Measurements from ENCODE around the gene FGFBP1. TPM values are rescaled to one million over a fixed set of nuclear protein-coding genes. Genes with fewer than 3 reads are reported as not detected.
"Not testable (repeated sequence)": the region's sequence is repeated elsewhere in the genome, so short reads cannot be mapped to it uniquely, and the experiment has no call there.

FGFBP1 gene
- total RNA-seq, 1 donor from 2014 or later = not detected

DNA sequence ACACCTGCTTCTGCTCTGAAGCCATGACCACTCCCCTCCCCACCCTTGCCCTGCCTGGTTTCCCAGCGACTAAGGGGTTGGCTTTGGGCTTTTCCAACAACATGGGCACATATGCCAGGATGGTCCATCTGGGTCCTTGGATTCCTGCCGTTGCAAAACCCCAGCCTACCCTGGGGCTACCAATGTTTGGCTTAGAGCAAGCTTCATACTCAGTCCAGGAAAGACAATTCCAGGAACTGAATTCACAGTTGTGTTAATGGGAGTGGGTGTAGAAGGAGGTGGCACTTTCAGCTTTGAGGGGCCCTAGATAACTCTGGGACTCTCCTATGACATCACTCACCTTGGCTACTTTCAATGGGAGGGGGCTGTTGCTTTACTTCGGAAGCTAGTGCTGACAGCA is 9.0 kb downstream of the FGFBP1 start:
- H3K4me1 ChIP-seq (ENCODE audit: control insufficient read depth in 3 of 3, insufficient read depth in 3 of 3, low read length in 3 of 3) = no peaks in the 10 kb centered on the region
- H3K27ac ChIP-seq (ENCODE audit: low read depth, low read length) = no peak overlapping the region
- H3K9ac ChIP-seq (ENCODE audit: low read depth in 1 of 3, low read length in 3 of 3) = no peak overlapping the region
- peaks cover 0 to 9% (median 6%) of the 10 kb centered on the region in 3 donors for H3K27me3 ChIP-seq (ENCODE audit: control insufficient read depth in 3 of 3, insufficient read depth in 3 of 3, low read length in 3 of 3)
- H3K36me3 ChIP-seq (ENCODE audit: control insufficient read depth in 3 of 3, insufficient read depth in 3 of 3, low read length in 3 of 3) = no peaks in the 10 kb centered on the region
- no peaks in the 10 kb centered on the region for H3K9me3 ChIP-seq (ENCODE audit: control insufficient read depth in 3 of 3, low read length in 3 of 3)
- H3K4me3 ChIP-seq (ENCODE audit: low read length in 3 of 3) = no peak overlapping the region

DNA sequence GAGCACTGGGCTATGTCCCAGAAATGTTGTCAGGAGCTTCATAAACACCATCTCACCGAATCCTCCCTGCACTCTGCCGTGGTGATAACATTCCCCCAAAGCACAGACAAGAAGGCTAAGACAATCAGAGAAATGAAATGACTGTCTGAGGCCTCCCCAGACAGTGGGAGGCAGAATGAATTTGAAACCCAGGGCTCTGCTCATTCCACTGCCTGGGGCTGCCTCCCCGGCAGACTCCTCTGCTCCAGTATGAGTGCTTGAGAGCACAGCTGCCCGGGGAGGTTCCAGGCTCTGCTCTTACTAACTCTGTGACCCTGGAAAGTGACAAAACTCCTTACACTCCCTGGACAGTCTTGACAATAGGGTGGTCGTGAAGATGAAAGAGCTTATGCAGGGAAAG is 9.7 kb downstream of the FGFBP1 start:
- no peaks in the 10 kb centered on the region for H3K36me3 ChIP-seq (ENCODE audit: control insufficient read depth in 3 of 3, insufficient read depth in 3 of 3, low read length in 3 of 3)
- no peaks in the 10 kb centered on the region for H3K4me1 ChIP-seq (ENCODE audit: control insufficient read depth in 3 of 3, insufficient read depth in 3 of 3, low read length in 3 of 3)
- no peaks in the 10 kb centered on the region for H3K9me3 ChIP-seq (ENCODE audit: control insufficient read depth in 3 of 3, low read length in 3 of 3)
- H3K27me3 ChIP-seq (ENCODE audit: control insufficient read depth in 3 of 3, insufficient read depth in 3 of 3, low read length in 3 of 3) = peaks cover 0 to 7% (median 6%) of the 10 kb centered on the region in 3 donors
- H3K27ac ChIP-seq (ENCODE audit: low read depth, low read length) = no peak overlapping the region
- H3K9ac ChIP-seq (ENCODE audit: low read depth in 1 of 3, low read length in 3 of 3) = no peak overlapping the region
- H3K4me3 ChIP-seq (ENCODE audit: low read length in 3 of 3) = no peak overlapping the region

DNA sequence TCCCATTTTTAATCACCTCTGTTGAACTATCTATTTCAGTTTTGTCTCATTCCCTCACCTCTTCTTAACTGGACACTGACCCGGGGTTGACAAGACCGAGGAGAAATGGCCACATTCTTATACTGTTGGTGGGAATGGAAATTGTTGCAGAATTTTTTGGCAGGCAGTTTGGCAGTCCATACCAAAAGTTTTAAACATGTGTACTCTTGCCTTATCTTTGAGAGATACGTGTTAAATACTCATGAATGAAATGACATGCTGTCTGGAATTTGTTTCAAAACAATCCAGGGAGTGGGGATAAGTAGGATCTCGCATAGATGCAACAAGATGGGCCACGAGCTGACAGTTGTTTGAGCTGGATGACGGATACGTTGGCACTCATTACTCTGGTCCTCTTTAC is 12.1 kb downstream of the FGFBP1 start:
- no peaks in the 10 kb centered on the region for H3K9me3 ChIP-seq (ENCODE audit: control insufficient read depth in 3 of 3, low read length in 3 of 3)
- no peak overlapping the region for H3K9ac ChIP-seq (ENCODE audit: low read depth in 1 of 3, low read length in 3 of 3)

DNA sequence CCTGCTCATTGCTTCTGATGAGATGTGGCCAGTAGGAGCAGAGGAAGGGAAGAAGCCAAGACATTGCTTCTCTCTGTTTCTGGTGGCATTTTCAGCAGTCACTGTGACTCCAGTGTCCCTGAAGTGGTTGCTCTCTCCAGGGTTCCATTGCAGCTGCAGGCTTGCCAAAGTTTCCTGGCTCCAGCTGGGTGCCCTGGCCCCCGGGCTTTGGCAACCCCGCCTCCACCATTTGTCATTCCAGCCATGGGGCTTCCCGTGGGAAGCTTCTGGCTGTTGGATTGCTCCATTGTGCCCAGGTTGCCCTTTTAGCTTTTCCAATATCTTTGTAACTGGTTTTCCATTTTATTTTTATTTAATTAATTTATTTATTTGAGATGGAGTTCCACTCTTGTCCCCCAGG is 12.7 kb downstream of the FGFBP1 start:
- peaks cover 0 to 6% (median 6%) of the 10 kb centered on the region in 3 donors for H3K27me3 ChIP-seq (ENCODE audit: control insufficient read depth in 3 of 3, insufficient read depth in 3 of 3, low read length in 3 of 3)
- H3K4me1 ChIP-seq (ENCODE audit: control insufficient read depth in 3 of 3, insufficient read depth in 3 of 3, low read length in 3 of 3) = no peaks in the 10 kb centered on the region
- no peak overlapping the region for H3K4me3 ChIP-seq (ENCODE audit: low read length in 3 of 3)
- no peaks in the 10 kb centered on the region for H3K9me3 ChIP-seq (ENCODE audit: control insufficient read depth in 3 of 3, low read length in 3 of 3)
- no peaks in the 10 kb centered on the region for H3K36me3 ChIP-seq (ENCODE audit: control insufficient read depth in 3 of 3, insufficient read depth in 3 of 3, low read length in 3 of 3)
- no peak overlapping the region for H3K27ac ChIP-seq (ENCODE audit: low read depth, low read length)
- no peak overlapping the region for H3K9ac ChIP-seq (ENCODE audit: low read depth in 1 of 3, low read length in 3 of 3)

More for the DNA sequence above, 12.1 kb downstream of the FGFBP1 start:
- H3K36me3 ChIP-seq (ENCODE audit: control insufficient read depth in 3 of 3, insufficient read depth in 3 of 3, low read length in 3 of 3) = no peaks in the 10 kb centered on the region
- H3K27ac ChIP-seq (ENCODE audit: low read depth, low read length) = no peak overlapping the region
- H3K4me1 ChIP-seq (ENCODE audit: control insufficient read depth in 3 of 3, insufficient read depth in 3 of 3, low read length in 3 of 3) = no peaks in the 10 kb centered on the region
- H3K27me3 ChIP-seq (ENCODE audit: control insufficient read depth in 3 of 3, insufficient read depth in 3 of 3, low read length in 3 of 3) = peaks cover 0 to 6% (median 6%) of the 10 kb centered on the region in 3 donors
- no peak overlapping the region for H3K4me3 ChIP-seq (ENCODE audit: low read length in 3 of 3)

DNA sequence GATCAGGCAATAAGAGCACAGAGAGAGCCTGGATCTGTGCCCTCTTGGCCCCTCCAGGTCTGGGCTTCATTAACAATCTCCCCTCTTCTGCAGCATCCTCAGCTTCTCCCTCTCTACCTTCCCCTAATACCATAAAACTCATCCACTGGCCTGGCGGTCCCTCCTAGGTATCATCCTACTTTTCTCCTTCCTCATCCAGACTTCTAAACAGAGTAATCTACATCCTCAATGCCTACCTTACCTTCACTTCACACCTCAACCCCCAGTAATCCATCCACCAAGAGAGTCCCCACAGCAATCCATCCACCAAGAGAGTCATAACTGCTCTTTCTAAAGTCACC is 17.0 kb downstream of the FGFBP1 start:
- Histone ChIP-seq H3K9me3 (ENCODE audit: control insufficient read depth in 3 of 3, low read length in 3 of 3) (no peaks in the 10 kb centered on the region), H3K27ac (ENCODE audit: low read depth, low read length) (no peak overlapping the region), H3K4me1 (ENCODE audit: control insufficient read depth in 3 of 3, insufficient read depth in 3 of 3, low read length in 3 of 3) (no peaks in the 10 kb centered on the region), H3K4me3 (ENCODE audit: low read length in 3 of 3) (no peak overlapping the region), H3K36me3 (ENCODE audit: control insufficient read depth in 3 of 3, insufficient read depth in 3 of 3, low read length in 3 of 3) (no peaks in the 10 kb centered on the region), H3K27me3 (ENCODE audit: control insufficient read depth in 3 of 3, insufficient read depth in 3 of 3, low read length in 3 of 3) (no peaks in the 10 kb centered on the region), H3K9ac (ENCODE audit: low read depth in 1 of 3, low read length in 3 of 3) (no peak overlapping the region)

DNA sequence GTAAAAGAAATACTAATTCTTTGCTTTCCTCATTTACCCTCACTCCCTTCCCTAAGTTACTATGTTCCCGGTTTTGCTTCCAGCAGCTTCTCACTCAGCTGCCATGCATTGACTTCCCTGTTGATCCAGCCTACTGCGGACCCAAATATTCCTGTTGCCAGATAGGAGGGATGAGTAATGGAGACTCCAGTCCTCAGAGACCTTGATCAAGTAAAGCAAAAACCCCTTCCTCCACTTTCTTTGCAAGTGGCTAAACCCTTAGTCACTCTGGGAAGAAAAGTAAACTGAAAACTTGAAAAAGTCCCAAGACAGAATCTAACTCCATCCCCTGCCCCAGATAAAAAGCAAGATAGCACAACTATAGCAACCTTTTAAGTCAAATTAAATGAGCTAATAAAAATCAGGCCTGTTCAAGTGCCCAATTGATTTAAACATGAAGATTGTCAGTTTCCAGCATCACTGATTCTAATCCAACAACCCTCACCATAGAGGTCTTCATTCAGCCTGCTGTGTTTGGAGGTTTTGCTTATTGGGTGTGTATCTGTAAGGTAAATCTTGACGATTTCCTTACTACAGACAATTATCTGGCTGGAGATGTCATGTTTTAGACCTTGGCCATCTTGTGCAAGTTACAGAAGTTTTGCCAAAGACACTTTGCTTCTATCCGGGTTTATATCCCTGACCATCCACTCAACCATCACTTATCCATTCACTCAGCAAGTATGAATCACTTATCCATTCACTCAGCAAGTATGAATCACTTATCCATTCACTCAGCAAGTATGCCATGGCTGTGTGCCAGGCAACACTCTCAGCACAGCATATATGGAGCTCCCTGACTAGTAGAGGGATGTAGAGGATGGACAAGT is 17.6 kb downstream of the FGFBP1 start:
- Histone ChIP-seq H3K4me3 (ENCODE audit: low read length in 3 of 3) (no peak overlapping the region), H3K4me1 (ENCODE audit: control insufficient read depth in 3 of 3, insufficient read depth in 3 of 3, low read length in 3 of 3) (no peaks in the 10 kb centered on the region), H3K9me3 (ENCODE audit: control insufficient read depth in 3 of 3, low read length in 3 of 3) (no peaks in the 10 kb centered on the region), H3K27ac (ENCODE audit: low read depth, low read length) (no peak overlapping the region), H3K27me3 (ENCODE audit: control insufficient read depth in 3 of 3, insufficient read depth in 3 of 3, low read length in 3 of 3) (no peaks in the 10 kb centered on the region), H3K36me3 (ENCODE audit: control insufficient read depth in 3 of 3, insufficient read depth in 3 of 3, low read length in 3 of 3) (no peaks in the 10 kb centered on the region), H3K9ac (ENCODE audit: low read depth in 1 of 3, low read length in 3 of 3) (no peak overlapping the region)

DNA sequence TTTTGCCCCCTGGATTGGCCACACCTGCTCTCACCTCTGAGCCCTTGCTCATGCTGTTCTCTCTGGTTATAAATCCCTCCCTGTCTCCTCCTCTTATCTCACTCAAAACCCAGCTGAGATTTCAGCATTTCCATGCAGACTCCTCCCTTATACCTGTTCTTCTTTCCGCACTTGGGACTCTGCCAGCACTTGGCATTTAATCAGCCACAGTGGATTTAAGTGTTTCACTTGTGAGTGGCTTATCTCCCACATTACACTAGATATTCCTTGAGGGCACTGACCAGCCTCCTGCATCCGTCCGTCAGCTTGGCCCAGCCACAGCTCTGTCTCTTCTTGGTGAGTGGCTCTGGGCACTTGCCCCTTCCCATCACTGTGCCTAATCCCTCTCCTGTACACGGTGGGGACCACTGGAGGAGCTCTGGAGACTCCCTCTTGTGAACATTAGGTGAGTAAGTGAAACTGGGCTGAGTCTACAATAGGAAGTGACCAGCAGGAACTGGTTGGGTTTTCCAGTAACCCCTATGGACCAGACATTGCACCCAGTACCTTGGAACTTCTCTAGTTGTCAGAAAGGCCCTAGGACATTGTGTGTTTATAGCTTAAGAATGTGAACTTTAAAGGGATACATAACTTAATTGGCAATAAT is 19.9 kb downstream of the FGFBP1 start:
- Histone ChIP-seq H3K9ac (ENCODE audit: low read depth in 1 of 3, low read length in 3 of 3) (no peak overlapping the region), H3K9me3 (ENCODE audit: control insufficient read depth in 3 of 3, low read length in 3 of 3) (no peaks in the 10 kb centered on the region), H3K4me3 (ENCODE audit: low read length in 3 of 3) (no peak overlapping the region)

DNA sequence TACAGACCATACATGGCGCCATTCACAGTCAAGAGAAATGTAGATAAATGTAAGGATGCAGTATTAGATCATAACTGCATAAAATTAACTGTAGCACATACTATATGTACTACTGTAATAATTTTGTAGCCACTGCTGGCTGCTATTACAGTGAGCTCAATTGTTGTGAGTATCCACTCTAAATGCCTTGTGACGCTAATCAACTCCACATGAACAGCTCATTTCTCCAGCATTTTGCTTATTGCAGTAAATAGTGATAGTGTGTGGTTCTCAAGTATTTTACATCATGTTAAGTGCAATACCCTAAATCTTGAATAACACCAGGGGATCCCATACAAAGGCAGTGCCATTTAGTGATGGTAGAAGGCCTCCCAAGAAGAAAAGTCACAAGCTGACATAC is 21.2 kb downstream of the FGFBP1 start:
- no peak overlapping the region for H3K4me3 ChIP-seq (ENCODE audit: low read length in 3 of 3)
- no peak overlapping the region for H3K27ac ChIP-seq (ENCODE audit: low read depth, low read length)
- no peaks in the 10 kb centered on the region for H3K36me3 ChIP-seq (ENCODE audit: control insufficient read depth in 3 of 3, insufficient read depth in 3 of 3, low read length in 3 of 3)
- H3K4me1 ChIP-seq (ENCODE audit: control insufficient read depth in 3 of 3, insufficient read depth in 3 of 3, low read length in 3 of 3) = no peaks in the 10 kb centered on the region
- H3K27me3 ChIP-seq (ENCODE audit: control insufficient read depth in 3 of 3, insufficient read depth in 3 of 3, low read length in 3 of 3) = no peaks in the 10 kb centered on the region
- no peaks in the 10 kb centered on the region for H3K9me3 ChIP-seq (ENCODE audit: control insufficient read depth in 3 of 3, low read length in 3 of 3)
- no peak overlapping the region for H3K9ac ChIP-seq (ENCODE audit: low read depth in 1 of 3, low read length in 3 of 3)

More for the DNA sequence above, 19.9 kb downstream of the FGFBP1 start:
- H3K27ac ChIP-seq (ENCODE audit: low read depth, low read length) = no peak overlapping the region
- H3K36me3 ChIP-seq (ENCODE audit: control insufficient read depth in 3 of 3, insufficient read depth in 3 of 3, low read length in 3 of 3) = no peaks in the 10 kb centered on the region
- H3K27me3 ChIP-seq (ENCODE audit: control insufficient read depth in 3 of 3, insufficient read depth in 3 of 3, low read length in 3 of 3) = no peaks in the 10 kb centered on the region
- no peaks in the 10 kb centered on the region for H3K4me1 ChIP-seq (ENCODE audit: control insufficient read depth in 3 of 3, insufficient read depth in 3 of 3, low read length in 3 of 3)

DNA sequence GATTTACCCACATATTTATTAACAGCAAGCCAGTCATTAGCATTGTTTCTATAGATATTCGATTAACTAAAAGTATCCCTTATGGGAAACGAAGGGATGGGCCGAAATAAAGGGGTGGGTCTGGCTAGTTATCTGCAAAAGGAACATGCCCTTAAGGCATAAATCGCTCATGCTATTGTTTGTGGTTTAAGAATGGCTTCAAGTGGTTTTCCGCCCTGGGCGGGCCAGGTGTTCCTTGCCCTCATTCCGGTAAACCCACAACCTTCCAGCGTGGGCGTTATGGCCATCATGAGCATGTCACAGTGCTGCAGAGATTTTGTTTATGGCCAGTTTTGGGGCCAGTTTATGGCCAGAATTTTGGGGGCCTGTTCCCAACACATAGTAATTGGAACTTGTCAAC is 22.2 kb downstream of the FGFBP1 start:
- H3K9ac ChIP-seq (ENCODE audit: low read depth in 1 of 3, low read length in 3 of 3); H3K27ac ChIP-seq (ENCODE audit: low read depth, low read length); H3K36me3 ChIP-seq (ENCODE audit: control insufficient read depth in 3 of 3, insufficient read depth in 3 of 3, low read length in 3 of 3); H3K4me1 ChIP-seq (ENCODE audit: control insufficient read depth in 3 of 3, insufficient read depth in 3 of 3, low read length in 3 of 3); H3K4me3 ChIP-seq (ENCODE audit: low read length in 3 of 3); H3K9me3 ChIP-seq (ENCODE audit: control insufficient read depth in 3 of 3, low read length in 3 of 3); H3K27me3 ChIP-seq (ENCODE audit: control insufficient read depth in 3 of 3, insufficient read depth in 3 of 3, low read length in 3 of 3): not testable (repeated sequence)

DNA sequence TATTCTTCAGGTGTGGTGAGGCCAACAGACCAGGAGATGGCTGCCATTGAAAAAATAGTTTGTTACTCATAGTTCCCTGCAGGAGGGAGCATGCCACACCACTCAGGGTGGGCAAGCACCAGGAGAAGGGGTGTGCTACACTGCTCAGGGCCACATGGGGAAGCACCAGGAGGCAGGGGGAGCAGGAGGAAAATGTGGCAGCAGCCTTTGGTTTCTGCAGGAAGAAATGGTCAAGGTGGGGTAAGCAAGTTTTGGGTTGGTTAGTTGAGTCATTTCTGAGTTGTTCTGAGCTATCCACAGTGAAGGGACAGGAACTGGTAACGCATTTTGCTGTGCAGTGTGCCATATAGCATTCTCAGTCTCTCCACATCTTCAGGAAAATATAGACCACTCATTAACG is 23.8 kb downstream of the FGFBP1 start:
- H3K27ac ChIP-seq (ENCODE audit: low read depth, low read length) = no peak overlapping the region
- H3K9ac ChIP-seq (ENCODE audit: low read depth in 1 of 3, low read length in 3 of 3) = no peak overlapping the region
- no peaks in the 10 kb centered on the region for H3K27me3 ChIP-seq (ENCODE audit: control insufficient read depth in 3 of 3, insufficient read depth in 3 of 3, low read length in 3 of 3)
- no peaks in the 10 kb centered on the region for H3K9me3 ChIP-seq (ENCODE audit: control insufficient read depth in 3 of 3, low read length in 3 of 3)
- H3K4me1 ChIP-seq (ENCODE audit: control insufficient read depth in 3 of 3, insufficient read depth in 3 of 3, low read length in 3 of 3) = no peaks in the 10 kb centered on the region
- no peak overlapping the region for H3K4me3 ChIP-seq (ENCODE audit: low read length in 3 of 3)
- no peaks in the 10 kb centered on the region for H3K36me3 ChIP-seq (ENCODE audit: control insufficient read depth in 3 of 3, insufficient read depth in 3 of 3, low read length in 3 of 3)
